Endometrial microvascular endothelial cells (primary cell): Measurements from ENCODE around the gene HNRNPUL1. TPM values are rescaled to one million over a fixed set of nuclear protein-coding genes. Genes with fewer than 3 reads are reported as not detected.

Source experiments
- in situ Hi-C: cut with HindIII; loops from 2 replicates; pipeline ENCODE4 v1.10.0; 2017; ENCODE audit warnings: low sequenced_read_pairs, low pct_unique_long_range_greater_than_20kb; ENCODE audit errors: inconsistent ontology term
- total RNA-seq: library from RNA; depleted of rRNA; stranded (reverse); fragments of >200 nt; gene quantifications from one replicate; pipeline ENCODE4 v1.2.3, GENCODE V29; 2015; ENCODE audit errors: inconsistent ontology term

HNRNPUL1 gene
- total RNA-seq, 1 donor from 2014 or later = 141 TPM

DNA sequence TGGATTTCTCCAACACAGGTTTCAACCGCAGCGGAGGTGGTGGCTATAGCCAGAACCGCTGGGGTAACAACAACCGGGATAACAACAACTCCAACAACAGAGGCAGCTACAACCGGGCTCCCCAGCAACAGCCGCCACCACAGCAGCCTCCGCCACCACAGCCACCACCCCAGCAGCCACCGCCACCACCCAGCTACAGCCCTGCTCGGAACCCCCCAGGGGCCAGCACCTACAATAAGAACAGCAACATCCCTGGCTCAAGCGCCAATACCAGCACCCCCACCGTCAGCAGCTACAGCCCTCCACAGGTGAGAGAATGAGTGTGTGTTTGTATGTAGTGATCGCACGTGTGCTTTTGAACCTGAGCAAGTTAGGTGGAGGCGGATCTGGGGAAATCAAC lies 39.8 kb downstream of the HNRNPUL1 start:
- in situ Hi-C loops = no loop called here

DNA sequence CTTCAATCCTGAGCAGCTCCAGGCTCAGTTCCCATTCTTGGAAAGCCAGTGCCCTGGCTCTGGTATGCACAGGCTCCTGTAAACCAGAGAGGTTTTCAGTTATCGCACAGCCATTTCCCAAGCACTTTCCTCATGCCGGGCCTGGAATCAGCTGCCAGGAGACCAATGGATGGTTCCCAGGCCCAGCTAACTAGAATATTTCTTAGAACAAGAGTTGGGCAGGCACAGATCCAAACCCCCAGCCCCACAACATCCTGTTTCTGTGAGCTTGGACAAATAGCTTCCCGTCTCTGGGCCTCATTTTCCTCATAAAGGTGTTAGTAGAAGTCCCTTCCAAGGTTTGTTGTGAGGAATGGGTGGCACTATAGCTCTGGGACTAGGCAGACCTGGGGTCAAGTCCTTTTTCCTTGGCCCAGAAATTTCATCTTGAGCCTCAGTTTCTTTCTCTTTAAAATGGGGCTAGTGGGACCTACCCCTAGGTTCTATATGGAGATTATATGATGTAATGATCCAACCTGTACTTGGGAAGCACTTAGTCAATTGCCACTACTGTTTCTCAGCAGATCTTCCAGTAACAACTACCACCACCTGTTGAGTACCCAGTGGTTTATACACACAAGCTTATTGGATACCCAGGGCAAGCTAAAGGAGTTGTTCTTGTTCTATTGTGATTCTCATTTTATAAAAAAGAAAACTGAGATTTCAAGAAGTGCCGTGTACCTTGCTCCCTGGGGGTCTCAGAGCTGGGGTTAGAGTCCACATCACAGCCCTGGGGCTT lies 40.7 kb downstream of the HNRNPUL1 start:
- in situ Hi-C loops = no loop called here

DNA sequence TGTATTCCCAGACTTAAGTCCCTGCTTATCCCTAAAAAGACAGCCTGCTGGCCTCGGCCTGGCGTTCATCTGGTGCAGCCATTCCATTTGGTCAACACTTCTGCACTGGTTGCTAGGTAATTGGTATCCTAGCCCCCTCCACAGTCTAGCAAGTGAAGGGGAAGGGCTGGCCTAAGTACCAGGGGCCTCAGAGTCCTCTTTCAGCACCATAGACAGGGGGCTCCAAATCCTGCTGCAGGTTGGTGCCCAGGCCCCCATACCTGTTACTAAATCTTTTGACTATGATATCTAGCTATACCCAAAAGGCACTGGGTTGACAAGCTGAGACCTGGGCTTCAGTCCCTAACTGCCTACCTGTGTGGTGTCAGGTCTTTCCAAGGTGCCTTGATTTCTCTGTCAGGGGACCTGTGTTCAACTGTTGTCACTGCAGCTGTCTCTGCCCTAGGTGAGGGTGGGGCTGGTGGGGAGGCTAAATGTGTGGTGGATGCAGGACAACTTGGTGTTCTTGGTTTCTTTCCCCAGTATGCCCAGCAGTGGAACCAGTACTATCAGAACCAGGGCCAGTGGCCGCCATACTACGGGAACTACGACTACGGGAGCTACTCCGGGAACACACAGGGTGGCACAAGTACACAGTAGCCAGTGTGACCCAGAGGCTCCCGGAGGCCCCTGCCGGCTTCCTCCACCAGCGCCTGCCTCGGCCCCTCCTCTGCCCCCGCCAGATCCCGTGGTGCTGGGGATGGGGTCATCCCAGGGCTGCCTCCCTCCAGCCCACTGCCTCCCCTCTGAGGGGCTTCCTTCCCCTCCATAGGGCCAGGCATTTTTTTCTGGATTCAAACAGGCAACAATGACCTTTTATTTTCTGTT lies 42.0 kb downstream of the HNRNPUL1 start:
- in situ Hi-C loops = no loop called here

DNA sequence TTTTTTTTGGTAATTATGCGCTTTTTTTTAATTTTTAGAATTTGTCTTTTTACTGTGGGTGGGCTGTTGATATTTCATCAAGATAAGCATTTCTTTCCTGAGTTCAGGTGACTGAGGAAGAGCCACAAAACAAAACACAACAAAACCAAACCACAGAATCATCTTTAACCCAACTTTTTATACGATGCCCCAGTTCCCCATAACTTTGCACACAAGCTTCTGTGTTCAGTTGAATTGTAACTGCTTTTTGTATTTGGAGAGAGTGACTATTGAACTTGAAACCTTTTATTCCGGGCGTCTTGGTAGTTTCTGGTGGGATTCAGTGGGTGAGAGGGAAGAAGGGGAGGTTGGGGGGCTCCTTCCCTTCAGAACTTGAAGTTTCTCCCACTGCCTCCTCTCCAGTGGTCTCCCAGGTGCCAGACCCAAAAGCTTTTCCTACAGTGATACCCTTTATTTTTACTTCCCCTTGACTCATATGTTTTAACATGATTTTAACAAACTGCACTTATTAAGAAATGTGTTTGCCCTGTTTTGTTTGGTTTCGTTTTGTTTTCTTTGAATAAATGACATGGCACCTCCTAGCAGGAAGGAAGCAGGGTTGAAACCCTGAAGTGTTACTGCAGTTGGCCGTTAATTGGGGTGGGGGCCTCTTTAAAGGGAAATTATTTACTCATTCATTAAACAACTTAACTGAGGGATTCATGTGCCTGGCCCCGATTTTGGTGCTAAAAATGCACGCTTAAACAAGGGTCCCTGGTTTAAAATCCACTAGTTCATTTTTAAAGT lies 43.1 kb downstream of the HNRNPUL1 start:
- in situ Hi-C loops = no loop called here

DNA sequence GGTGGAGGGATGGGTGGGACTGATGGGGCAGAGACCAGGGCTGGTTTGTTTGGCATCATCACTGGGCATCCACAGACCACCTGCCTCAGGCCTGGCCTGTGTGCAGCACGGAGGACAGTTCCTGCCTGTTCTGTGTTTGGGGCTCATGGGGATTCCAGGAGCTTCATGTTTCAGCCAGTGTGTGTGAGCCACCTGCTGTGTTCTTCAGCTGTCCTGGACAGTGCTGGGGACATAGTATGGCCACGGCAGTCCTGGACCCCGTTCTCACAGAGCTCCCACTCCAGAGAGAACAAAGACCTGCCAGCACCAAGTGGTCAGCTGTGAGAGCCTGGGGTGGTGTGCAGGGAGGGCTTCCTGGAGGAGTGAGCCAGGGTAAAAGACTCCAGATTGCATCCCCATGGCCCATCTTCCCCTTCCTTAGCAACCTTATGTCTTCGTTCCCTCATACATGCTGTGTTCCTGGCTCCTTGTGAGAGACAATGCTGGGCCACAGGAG lies 43.8 kb downstream of the HNRNPUL1 start:
- in situ Hi-C loops = no loop called here

DNA sequence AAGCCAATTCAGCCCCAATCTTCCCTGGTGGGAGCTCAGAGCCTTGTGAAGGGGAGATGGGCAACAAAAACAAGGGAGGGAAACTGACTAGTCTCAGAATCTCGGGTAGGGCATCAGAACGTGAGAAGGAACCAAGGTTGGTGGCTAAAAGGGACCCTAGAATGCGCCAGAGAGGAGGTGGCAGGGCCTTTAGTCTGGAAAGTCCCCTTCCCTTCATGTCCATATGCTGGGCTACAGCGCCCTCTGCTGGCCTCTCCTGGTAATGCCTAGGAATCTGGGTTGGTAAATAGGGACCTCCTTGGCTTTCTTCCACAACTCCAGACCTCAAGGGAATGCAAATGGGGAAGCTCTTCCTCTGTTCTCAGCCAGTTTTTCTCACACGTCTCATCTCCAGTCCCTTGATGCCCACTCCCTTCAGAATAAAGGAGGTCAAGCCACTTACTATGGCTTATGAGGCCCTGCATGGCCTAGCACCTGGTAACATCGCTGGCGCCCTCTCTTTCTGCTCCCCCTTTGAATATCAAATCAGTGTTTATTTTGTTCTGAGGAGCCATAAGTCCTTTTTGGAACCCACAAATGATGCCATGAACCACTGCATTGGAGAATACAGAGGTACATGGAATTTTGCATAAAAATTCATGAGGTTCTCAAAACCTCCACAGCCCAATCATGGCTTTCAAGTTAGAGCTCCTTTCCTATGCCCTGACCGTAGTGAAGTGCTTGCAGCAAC lies 44.4 kb downstream of the HNRNPUL1 start:
- in situ Hi-C loops = no loop called here

DNA sequence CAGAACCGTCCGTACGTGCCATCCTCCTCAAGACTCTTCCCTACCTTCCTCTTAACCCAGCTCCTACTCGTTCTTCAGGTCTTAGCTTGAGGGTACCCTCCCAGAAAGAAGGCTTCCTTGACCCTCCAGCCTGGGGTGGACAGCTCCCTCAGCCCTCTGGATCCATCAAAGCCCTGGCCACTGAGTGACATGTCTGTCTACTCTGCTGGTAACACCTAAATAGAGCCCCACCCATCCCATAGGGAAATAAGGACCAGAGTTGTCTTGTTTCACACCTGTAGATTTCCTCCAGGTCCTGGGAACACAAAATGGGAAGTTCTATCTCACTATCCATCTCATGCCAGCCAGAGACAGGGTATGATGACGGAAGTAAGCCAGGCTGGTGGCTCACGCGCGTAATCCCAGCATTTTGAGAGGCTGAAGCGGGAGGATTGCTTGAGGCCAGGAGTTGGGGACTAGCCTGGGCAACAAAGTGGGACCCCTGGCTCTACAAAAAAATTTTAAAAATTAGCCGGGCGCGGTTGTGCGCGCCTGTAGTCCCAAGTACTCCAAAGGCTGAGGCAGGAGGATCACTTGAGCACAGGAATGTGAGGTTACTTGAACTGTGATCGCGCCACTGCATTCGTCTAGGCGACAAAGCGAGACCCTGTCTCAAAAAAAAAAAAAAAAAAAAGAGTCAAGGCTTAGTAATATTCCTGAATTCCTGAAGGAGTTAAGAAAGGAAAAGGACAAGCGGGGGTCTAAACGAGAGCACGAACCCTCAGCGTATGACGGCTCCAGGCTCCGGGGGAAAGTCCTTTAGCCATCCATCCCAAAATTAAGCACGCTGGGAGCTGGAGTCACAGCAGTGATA lies 45.2 kb downstream of the HNRNPUL1 start:
- in situ Hi-C loops = no loop called here

DNA sequence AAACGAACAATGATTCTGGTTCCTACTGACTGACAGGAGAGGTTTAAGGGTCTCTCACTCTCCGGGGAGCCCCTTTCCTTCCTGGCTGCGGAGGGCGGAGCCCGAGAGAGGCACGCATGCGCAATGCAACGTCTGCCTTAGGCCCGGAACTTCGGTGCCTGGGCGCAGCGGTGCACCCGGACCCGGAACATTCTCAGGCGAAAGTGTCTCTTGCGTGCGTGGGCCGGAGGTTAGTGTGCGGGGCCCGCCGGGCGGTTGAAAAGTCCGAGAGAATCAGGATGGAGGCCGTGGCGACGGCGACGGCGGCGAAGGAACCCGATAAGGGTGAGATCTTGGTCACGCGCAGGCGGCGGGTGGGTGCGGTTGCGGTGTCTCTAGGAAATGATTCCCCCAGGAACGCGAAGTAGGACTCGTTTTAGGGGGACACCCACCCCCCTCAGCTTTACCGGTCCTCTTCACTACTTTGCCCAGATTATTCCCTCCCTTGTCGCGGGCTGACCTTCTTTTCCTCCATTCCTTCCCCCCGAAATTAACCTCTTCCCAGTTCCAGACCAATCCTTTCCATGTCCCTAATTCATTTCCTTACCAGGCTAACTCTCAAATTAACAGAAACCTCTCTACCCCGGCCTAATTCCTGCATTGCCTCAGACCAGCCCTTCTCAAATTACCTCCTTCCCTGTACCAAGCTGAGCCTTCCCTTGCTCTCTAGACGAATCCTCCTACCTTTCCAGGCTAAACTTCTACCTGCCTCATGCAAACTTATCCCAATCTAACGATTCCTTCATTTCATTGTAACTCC lies 46.1 kb downstream of the HNRNPUL1 start, which contains the start of gene CCDC97:
Gene CCDC97 (plus strand): TSS at position 140 of the 799 bp plus-strand sequence. CDS start 139 bp downstream, at position 279.
- in situ Hi-C loops = no loop called here

DNA sequence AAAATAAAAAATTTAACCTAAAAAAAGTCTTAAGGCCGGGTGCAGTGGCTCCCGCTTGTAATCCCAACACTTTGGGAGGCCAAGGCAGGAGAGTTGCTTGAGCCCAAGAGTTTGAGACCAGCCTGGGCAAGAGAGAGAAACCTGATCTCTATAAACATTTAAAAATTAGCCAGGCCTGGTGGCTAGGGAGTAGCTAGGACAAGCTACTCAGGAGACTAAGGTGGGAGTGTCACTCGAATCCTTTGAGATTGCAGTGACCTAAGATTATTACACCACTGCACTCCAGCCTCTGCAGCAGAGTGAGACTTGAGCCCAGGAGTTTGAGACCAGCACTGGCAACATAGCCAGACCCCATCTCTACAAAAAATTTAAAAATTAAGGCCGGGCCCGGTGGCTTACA lies 46.9 kb downstream of the HNRNPUL1 start:
- in situ Hi-C loops = no loop called here

DNA sequence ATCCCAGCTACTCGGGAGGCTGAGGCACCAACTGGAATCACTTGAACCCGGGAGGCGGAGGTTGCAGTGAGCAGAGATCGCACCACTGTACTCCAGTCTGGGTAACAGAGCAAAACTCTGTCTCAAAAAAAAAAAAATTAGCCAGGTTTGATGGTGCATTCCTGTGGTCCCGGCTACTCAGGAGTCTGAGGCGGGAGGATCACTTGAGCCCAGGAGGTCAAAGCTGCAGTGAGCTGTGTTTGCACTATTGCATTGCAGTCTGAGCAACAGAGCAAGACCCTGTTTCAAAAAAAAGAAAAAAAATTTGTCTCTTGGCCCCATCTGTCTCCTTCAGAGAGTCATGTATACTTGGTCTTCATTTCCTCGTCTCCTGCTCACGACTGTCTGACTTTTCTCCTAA lies 47.4 kb downstream of the HNRNPUL1 start:
- in situ Hi-C loops = no loop called here

DNA sequence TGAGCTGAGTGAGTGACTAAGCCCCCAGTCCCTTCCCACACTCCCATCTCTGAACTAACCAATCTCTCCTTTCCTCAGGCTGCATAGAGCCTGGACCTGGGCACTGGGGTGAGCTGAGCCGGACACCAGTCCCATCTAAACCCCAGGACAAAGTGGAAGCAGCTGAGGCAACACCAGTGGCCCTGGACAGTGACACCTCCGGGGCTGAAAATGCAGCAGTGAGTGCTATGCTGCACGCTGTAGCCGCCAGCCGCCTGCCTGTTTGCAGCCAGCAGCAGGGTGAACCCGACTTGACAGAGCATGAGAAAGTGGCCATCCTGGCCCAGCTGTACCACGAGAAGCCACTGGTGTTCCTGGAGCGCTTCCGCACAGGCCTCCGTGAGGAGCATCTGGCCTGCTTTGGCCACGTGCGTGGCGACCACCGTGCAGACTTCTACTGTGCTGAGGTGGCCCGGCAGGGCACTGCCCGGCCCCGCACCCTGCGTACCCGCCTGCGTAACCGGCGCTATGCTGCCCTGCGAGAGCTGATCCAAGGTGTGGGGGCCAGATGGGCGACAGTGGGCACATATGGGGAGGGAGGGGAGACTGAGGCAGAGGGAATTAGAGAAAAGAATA lies 52.2 kb downstream of the HNRNPUL1 start:
- in situ Hi-C loops = no loop called here

DNA sequence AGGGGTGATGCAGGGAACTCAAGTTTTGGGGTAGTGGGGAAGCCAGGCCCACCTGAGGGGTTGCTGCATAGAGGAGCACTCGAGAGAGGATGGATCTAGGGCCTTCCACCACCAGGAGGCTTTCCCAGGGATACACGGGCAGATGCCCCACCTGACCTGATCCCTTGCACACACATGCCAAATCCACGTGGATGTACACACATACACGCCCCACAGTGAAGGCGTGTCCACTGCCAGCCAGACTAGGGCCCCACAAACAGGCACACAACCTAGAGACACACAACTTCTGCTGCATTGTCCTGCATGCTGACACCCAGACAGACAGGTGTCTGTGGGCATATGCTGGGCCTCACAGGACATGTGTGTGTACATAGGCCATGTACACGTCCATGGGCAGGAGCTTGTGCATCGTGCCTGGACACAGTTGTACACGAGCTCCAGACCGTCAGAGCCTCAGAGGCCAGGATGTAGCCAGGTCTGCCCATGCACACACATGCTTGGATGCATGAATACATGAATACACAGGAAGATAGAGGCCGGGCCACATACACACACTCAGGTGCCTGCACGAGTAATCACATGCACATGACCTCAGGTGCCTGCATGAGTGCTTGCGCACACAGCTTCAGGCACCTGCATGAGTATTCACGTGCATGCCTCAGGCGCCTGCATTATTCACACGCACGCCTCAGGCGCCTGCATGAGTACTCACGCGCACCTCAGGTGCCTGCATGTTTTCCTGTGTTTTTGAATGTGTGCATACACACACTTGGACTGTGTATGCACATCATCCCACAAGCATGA lies 54.7 kb downstream of the HNRNPUL1 start:
- in situ Hi-C loops = no loop called here

DNA sequence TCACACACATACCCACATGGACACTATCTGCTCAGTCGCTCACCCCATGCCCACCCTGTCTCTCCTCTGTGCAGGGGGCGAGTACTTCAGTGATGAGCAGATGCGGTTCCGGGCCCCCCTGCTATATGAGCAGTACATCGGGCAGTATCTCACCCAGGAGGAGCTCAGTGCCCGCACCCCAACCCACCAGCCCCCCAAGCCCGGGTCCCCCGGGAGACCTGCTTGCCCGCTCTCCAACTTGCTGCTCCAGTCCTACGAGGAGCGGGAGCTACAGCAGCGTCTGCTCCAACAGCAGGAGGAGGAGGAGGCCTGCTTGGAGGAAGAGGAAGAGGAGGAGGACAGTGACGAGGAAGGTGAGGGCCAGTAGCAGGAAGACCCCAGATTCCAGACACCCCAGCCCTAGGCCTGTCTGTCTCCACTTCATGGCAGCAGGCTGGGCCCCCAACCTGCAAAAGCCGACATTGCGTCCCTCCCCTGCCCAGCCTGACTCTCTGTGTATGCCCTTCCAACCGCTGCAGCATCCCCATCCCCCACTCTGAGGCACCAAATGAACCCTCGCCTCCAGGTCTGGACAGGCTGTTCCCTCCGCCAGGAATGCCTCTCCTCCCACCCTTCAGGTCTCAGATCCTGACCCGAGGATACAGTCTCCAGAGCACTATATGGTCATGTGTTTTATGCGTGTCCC lies 55.5 kb downstream of the HNRNPUL1 start:
- in situ Hi-C loops = no loop called here

DNA sequence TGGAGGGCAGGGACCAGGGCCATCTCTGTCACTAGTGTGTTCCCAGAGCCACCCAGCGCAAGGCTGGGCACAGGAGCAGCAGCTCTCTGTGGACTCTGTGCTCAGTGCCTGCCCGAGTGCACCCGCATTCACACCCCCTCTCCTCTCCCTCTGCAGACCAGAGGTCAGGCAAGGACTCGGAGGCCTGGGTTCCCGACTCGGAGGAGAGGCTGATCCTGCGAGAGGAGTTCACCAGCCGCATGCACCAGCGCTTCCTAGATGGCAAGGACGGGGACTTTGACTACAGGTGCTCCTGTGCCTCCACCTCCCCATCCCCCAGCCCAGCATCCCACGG lies 56.0 kb downstream of the HNRNPUL1 start:
- in situ Hi-C loops = no loop called here

DNA sequence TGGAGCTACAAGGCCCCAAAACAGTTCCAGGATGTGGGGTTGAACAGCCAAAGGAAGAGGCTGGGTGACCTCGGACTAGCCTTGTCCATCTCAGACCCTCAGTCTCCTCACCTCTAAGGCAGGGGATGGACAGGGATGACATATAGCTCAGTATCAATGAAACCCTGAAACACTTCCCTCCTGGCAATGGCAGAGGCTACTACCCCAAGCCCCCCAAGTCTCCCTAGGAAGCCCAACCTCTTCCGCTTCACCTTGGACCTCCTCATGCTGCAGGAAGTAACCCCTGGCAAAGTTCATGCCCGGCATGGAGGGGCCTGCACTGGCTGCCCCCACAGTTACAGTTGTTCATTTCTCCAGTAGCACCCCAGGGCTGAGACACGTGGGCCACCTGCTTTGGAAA lies 56.4 kb downstream of the HNRNPUL1 start:
- in situ Hi-C loops = no loop called here
